Naive thymus-derived CD4-positive, alpha-beta T cell (primary cell): ENCODE measurements around the gene DYNC2I2. TPM values are rescaled to one million over a fixed set of nuclear protein-coding genes. Genes with fewer than 3 reads are reported as not detected.
"Not testable (repeated sequence)": the region's sequence is repeated elsewhere in the genome, so short reads cannot be mapped to it uniquely, and the experiment has no call there.

ENCODE experiments used
- ATAC-seq: fragments of 150-1000 bp; cut with Tn5 transposase; 2 replicates; pipeline ENCODE4 v1.10.0; 2021; ENCODE audit warnings: mild to moderate bottlenecking, moderate library complexity
- CTCF ChIA-PET: fragments of 350-600 bp; sonication (Branson Sonifier 250); formaldehyde crosslinking; loops from one replicate; lab custom pipeline; 2021; ENCODE audit warnings: antibody characterized with exemption; lab: Charles Lee
- POLR2A ChIA-PET: fragments of 350-600 bp; sonication (Branson Sonifier 250); formaldehyde crosslinking; loops from one replicate; lab custom pipeline; 2021; ENCODE audit warnings: antibody characterized with exemption, inconsistent platforms; lab: Charles Lee
- DNase-seq, 9 donors: peaks; one replicate each; pipeline versions ENCODE4 v3.0.0 to v3.0.0-alpha.2; 2020 to 2022; ENCODE audit warnings: mixed read lengths in 1 of 9
- H3K27ac ChIP-seq: one replicate; pipeline ENCODE4 v1.7.0; 2013; ENCODE audit warnings: mild to moderate bottlenecking, low read depth, low read length, moderate library complexity
- H3K27me3 ChIP-seq, 2 donors: one replicate each; pipeline ENCODE4 v1.7.0; 2013; ENCODE audit warnings: low read length in 2 of 2, mild to moderate bottlenecking in 2 of 2, moderate library complexity in 2 of 2; ENCODE audit not compliant: control insufficient read depth in 2 of 2, insufficient read depth in 2 of 2
- H3K36me3 ChIP-seq, 3 experiments: 1 replicate in 2 of 3; 2 replicates in 1 of 3; pipeline ENCODE4 v1.7.0; 2013; ENCODE audit warnings: low read length in 3 of 3, mild to moderate bottlenecking in 3 of 3, moderate library complexity in 1 of 3; ENCODE audit not compliant: insufficient read depth in 3 of 3, control insufficient read depth in 2 of 3
- H3K4me1 ChIP-seq, 2 donors: one replicate each; pipeline ENCODE4 v1.7.0; 2013; ENCODE audit warnings: low read length in 2 of 2, mild to moderate bottlenecking in 2 of 2, moderate library complexity in 1 of 2; ENCODE audit not compliant: control insufficient read depth in 2 of 2, insufficient read depth in 2 of 2
- H3K4me3 ChIP-seq: 2 replicates; pipeline ENCODE4 v1.7.0; 2013; ENCODE audit warnings: mild to moderate bottlenecking, low read length
- H3K9me3 ChIP-seq, 3 experiments: 1 replicate in 2 of 3; 2 replicates in 1 of 3; pipeline ENCODE4 v1.7.0; 2013; ENCODE audit warnings: low read length in 3 of 3; ENCODE audit not compliant: control insufficient read depth in 2 of 3
- H3K27ac Mint-ChIP-seq, 9 donors: one replicate each; pipeline ENCODE4 v1.8.0; 2020 to 2022; ENCODE audit warnings: mixed read lengths in 9 of 9, mild to moderate bottlenecking in 8 of 9, moderate library complexity in 5 of 9, inconsistent platforms in 2 of 9
- H3K27me3 Mint-ChIP-seq, 5 donors: one replicate each; pipeline ENCODE4 v1.8.0; 2021 to 2022; ENCODE audit warnings: mixed read lengths in 5 of 5, mild to moderate bottlenecking in 1 of 5
- H3K36me3 Mint-ChIP-seq, 5 donors: one replicate each; pipeline ENCODE4 v1.8.0; 2020 to 2022; ENCODE audit warnings: mixed read lengths in 5 of 5, mild to moderate bottlenecking in 3 of 5, inconsistent platforms in 1 of 5
- H3K4me1 Mint-ChIP-seq, 7 donors: one replicate each; pipeline ENCODE4 v1.8.0; 2020 to 2022; ENCODE audit warnings: mixed read lengths in 7 of 7, mild to moderate bottlenecking in 3 of 7, inconsistent platforms in 1 of 7
- H3K4me3 Mint-ChIP-seq, 10 donors: one replicate each; pipeline ENCODE4 v1.8.0; 2020 to 2022; ENCODE audit warnings: mild to moderate bottlenecking in 10 of 10, mixed read lengths in 10 of 10, moderate library complexity in 6 of 10, inconsistent platforms in 2 of 10
- H3K9me3 Mint-ChIP-seq, 11 donors: one replicate each; pipeline ENCODE4 v1.8.0; 2020 to 2022; ENCODE audit warnings: mixed read lengths in 11 of 11, mild to moderate bottlenecking in 4 of 11, inconsistent platforms in 1 of 11, moderate library complexity in 1 of 11
- intact Hi-C, 2 donors: fragments of 100-400 bp; cut with micrococcal nuclease; formaldehyde crosslinking; loops; one replicate each; pipeline ENCODE4 v1.15.1; 2023
- polyA plus RNA-seq, 2 donors: library from polyadenylated mRNA; unstranded; fragments of 300-500 nt; fragmentation: Illumina TruSeq; gene quantifications; one replicate each; pipeline ENCODE4 v1.2.3, GENCODE V29; 2021
- total RNA-seq, 6 experiments: library from RNA in 5 of 6; stranded (reverse) in 5 of 6; gene quantifications; 1 replicate in 5 of 6; 2 replicates in 1 of 6; pipeline ENCODE4 v1.2.3 and lab custom pipeline; 2021 to 2026

The DYNC2I2 gene
- total and polyA plus RNA-seq, 7 experiments from 2014 or later: 1.4 to 41.7 (median 3.7) TPM

DNA sequence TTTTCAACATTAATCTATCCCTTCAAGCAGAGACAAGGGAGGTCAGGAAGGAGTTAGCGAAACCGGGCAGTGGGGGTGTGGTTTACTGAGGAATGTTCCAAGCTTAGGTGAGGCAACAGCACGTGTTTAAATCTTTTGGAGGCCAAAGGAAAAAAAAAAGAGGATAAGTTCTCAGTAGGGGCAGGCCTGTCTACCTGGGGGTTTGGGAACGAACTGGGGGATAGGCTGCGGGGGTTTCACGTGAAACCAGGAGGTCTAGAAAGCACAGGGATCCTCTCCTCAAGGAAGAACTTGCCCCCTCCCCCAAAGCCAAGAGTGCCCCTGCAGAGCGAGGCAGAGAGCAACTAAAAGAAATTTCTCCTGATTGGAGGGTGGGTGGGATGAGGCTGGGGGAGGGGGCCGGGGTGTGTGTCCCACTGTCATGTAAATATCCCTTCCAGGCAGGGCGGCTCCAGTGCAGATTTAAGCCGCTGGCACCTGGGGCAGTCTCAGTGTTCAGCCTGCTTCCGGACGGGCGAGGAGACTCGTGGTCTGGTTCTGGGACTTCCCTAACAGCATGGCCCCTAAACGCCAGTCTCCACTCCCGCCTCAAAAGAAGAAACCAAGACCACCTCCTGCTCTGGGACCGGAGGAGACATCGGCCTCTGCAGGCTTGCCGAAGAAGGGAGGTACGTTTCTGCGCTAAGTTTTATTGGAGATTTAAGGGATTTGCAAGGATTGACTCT, 26.9 kb upstream of the DYNC2I2 start:
- H3K27ac Mint-ChIP-seq: peak overlapping the region; percentile 72 to 99 (median 95)
- Histone ChIP-seq H3K27me3 (no peaks in the 10 kb centered on the region), H3K36me3 (no peaks in the 10 kb centered on the region), H3K9me3 (no peaks in the 10 kb centered on the region), H3K4me3 (peak overlapping the region; percentile 91), H3K27ac (peak overlapping the region; percentile 76), H3K4me1 (peaks cover 27 to 36% of the 10 kb centered on the region in 2 donors)
- no peaks in the 10 kb centered on the region for H3K9me3 Mint-ChIP-seq
- ChIA-PET POLR2A (interaction anchor here (0.6 to 4.4 kb wide), 11 partner anchors 8 to 239 kb away, joined by 3 to 32 read pairs (median 5); partner anchors contain the start of genes DYNC2I2, SPTAN1, ZDHHC12 and ZER1), CTCF (interaction anchor here (0.8 to 1.6 kb wide), 2 partner anchors 19 to 178 kb away, joined by 4 to 7 read pairs; partner anchors contain the start of gene PKN3)
- DNase-seq: peak in 2 of 9 donors; percentile 14 to 44
- H3K27me3 Mint-ChIP-seq: no peaks in the 10 kb centered on the region
- H3K4me3 Mint-ChIP-seq: peak overlapping the region; percentile 92 to 100 (median 96)
- ATAC-seq: peak; percentile 27
- intact Hi-C loops: loop anchor here (1.0 to 10.0 kb wide), 3 partner anchors 27 to 409 kb away; partner anchors contain the start of genes DYNC2I2 (in 2 of the 2), GOLGA2 (in 2 of the 2) and SWI5 (in 2 of the 2)
- H3K4me1 Mint-ChIP-seq: peaks cover 41 to 59% (median 51%) of the 10 kb centered on the region in 7 donors
- peaks cover 0 to 8% (median 0%) of the 10 kb centered on the region in 5 donors for H3K36me3 Mint-ChIP-seq

DNA sequence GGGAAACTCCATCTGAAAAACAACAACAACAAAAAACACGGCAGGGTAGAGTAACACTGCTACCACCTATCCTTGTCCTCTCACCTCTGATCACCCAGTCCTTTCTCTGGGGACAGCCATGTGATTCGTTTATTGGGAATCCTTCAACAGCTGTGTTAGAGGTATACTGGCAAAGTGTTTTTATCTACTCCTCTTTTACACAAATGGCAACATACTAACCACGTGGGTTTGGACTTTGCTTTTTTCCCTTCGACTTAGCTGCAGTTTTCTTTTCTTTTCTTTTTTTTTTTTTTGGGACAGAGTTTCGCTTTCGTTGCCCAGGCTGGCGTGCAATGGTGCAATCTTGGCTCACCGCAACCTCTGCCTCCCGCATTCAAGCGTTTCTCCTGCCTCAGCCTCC, 21.1 kb upstream of the DYNC2I2 start:
- Histone ChIP-seq H3K36me3 (no peaks in the 10 kb centered on the region), H3K4me1 (no peaks in the 10 kb centered on the region), H3K4me3 (no peak overlapping the region), H3K27me3 (no peaks in the 10 kb centered on the region), H3K9me3 (no peaks in the 10 kb centered on the region), H3K27ac (no peak overlapping the region)
- ChIA-PET POLR2A (interaction anchor here (0.6 to 1.7 kb wide), 3 partner anchors 12 to 286 kb away, joined by 3 to 5 read pairs (median 3); partner anchors contain the start of gene SET), CTCF (interaction anchor here (0.7 kb wide), 1 partner anchor 38 kb away, joined by 3 read pairs; no protein-coding TSS in a partner anchor)
- H3K4me1 Mint-ChIP-seq: peaks cover 3 to 8% (median 5%) of the 10 kb centered on the region in 7 donors
- ATAC-seq (no peak), DNase-seq (no peak)
- no peaks in the 10 kb centered on the region for H3K27me3 Mint-ChIP-seq
- H3K9me3 Mint-ChIP-seq: no peaks in the 10 kb centered on the region
- H3K4me3 Mint-ChIP-seq: no peak overlapping the region
- no peak overlapping the region for H3K27ac Mint-ChIP-seq
- H3K36me3 Mint-ChIP-seq: peaks cover 0 to 5% (median 0%) of the 10 kb centered on the region in 5 donors
- intact Hi-C loops: no loop called here

DNA sequence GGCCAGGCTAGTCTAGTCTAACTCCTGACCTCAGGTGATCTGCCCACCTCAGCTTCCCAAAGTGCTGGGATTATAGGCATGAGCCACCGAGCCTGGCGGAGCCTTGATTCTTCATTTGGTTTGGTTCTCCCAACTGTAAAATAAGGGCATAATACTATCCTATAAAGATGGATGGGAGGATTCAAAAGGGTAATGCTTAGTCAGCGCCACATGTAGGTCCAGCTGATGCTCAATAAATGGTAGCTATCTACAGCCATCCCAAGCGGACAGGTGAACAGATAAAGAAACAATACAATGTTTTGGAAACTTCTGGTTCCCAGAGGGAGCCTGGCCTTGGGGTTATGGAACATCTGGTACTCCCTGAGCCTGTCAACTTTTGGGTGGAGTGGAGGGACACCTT, 18.7 kb upstream of the DYNC2I2 start:
- H3K36me3 Mint-ChIP-seq: peaks cover 0 to 2% (median 0%) of the 10 kb centered on the region in 5 donors
- Histone ChIP-seq H3K27me3 (no peaks in the 10 kb centered on the region), H3K4me1 (no peaks in the 10 kb centered on the region), H3K9me3 (no peaks in the 10 kb centered on the region), H3K36me3 (no peaks in the 10 kb centered on the region), H3K27ac (no peak overlapping the region), H3K4me3 (no peak overlapping the region)
- ChIA-PET POLR2A (interaction anchor here (0.9 to 1.4 kb wide), 2 partner anchors 9 to 14 kb away, joined by 3 to 6 read pairs; no protein-coding TSS in a partner anchor), CTCF (interaction anchor here (0.6 to 0.7 kb wide), 2 partner anchors 9 to 22 kb away, joined by 3 read pairs; no protein-coding TSS in a partner anchor)
- no peaks in the 10 kb centered on the region for H3K27me3 Mint-ChIP-seq
- H3K4me3 Mint-ChIP-seq: no peak overlapping the region
- intact Hi-C loops: no loop called here
- no peak for ATAC-seq
- peaks cover 0 to 2% (median 0%) of the 10 kb centered on the region in 7 donors for H3K4me1 Mint-ChIP-seq
- H3K27ac Mint-ChIP-seq: no peak overlapping the region
- no peak for DNase-seq
- H3K9me3 Mint-ChIP-seq: no peaks in the 10 kb centered on the region

DNA sequence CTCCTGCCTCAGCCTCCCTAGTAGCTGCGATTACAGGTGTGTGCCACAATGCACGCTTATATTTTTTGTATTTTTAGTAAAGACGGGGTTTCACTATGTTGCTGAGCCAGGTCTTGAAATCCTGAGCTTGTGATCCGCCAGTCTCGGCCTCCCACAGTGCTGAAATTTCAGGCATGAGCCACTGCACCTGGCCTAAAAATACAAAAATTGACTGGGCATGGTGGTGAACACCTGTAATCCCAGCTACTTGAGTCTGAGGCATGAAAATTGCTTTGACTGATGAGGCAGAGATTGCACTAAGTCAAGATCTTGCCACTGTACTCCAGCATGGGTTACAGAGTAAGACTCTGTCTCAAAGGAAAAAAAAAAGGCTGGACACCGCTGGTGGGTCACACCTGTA, 13.1 kb upstream of the DYNC2I2 start:
- H3K4me1 Mint-ChIP-seq: no peaks in the 10 kb centered on the region
- Histone ChIP-seq H3K27me3 (no peaks in the 10 kb centered on the region), H3K27ac (no peak overlapping the region), H3K4me3 (no peak overlapping the region), H3K36me3 (no peaks in the 10 kb centered on the region), H3K9me3 (no peaks in the 10 kb centered on the region), H3K4me1 (no peaks in the 10 kb centered on the region)
- DNase-seq: no peak
- H3K4me3 Mint-ChIP-seq: no peak overlapping the region
- no peak for ATAC-seq
- no peaks in the 10 kb centered on the region for H3K36me3 Mint-ChIP-seq
- H3K27ac Mint-ChIP-seq: no peak overlapping the region
- H3K9me3 Mint-ChIP-seq: no peaks in the 10 kb centered on the region
- H3K27me3 Mint-ChIP-seq: no peaks in the 10 kb centered on the region
- intact Hi-C loops: no loop called here
- ChIA-PET POLR2A (no interaction called here), CTCF (no interaction called here)

DNA sequence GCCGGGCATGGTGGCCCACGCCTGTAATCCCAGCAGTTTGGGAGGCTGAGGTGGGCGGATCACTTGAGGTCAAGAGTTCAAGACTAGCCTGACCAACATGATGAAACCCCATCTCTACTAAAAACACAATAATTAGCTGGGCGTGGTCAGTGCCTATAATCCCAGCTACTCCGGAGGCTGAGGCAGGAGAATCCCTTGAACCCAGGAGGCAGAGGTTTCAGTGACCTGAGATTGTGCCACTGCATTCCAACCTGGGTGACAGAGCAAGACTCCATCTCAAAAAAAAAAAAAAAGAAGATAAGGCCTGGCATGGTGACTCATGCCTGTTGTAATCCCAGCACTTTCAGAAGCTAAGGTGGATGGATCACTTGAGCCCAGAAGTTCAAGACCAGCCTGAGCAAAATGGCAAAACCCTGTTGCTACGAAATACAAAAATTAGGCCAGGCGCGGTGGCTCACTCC, 9.9 kb upstream of the DYNC2I2 start:
- H3K27ac Mint-ChIP-seq, DNase-seq, H3K27ac ChIP-seq, intact Hi-C loops, H3K4me3 ChIP-seq, H3K9me3 ChIP-seq, ATAC-seq, H3K36me3 Mint-ChIP-seq, H3K4me1 Mint-ChIP-seq, H3K27me3 ChIP-seq, H3K4me1 ChIP-seq, H3K27me3 Mint-ChIP-seq, H3K4me3 Mint-ChIP-seq, POLR2A ChIA-PET, H3K36me3 ChIP-seq, H3K9me3 Mint-ChIP-seq: not testable (repeated sequence)
- CTCF ChIA-PET: interaction anchor here (0.7 kb wide), 1 partner anchor 9 kb away, joined by 3 read pairs; no protein-coding TSS in a partner anchor

DNA sequence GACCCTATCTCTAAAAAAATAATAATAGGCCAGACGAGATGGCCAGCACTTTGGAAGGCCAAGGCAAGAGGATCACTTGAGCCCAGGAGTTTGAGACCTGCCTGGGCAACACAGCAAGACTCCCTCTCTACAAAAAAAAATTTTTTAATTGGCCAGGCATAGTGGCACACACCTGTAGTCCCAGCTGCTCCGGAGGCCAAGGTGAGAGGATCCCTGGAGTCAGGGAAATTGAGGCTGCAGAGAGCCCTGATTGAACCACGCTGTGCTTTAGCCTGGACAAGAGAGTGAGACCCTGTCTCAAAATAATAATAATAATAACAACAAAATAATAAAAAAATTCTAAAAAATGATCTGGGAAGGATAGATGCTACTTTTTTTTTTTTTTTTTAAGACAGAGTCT, 1.1 kb upstream of the DYNC2I2 start:
- Histone ChIP-seq H3K27me3 (no peaks in the 10 kb centered on the region), H3K27ac (no peak overlapping the region), H3K36me3 (peaks cover 0 to 3% (median 0%) of the 10 kb centered on the region in 3 experiments), H3K9me3 (no peaks in the 10 kb centered on the region), H3K4me1 (peaks cover 3 to 9% of the 10 kb centered on the region in 2 donors), H3K4me3 (no peak overlapping the region)
- Mint-ChIP-seq H3K4me3 (peak overlapping the region in 6 of 10 donors; percentile 8 to 97 (median 92)), H3K4me1 (peaks cover 0 to 14% (median 7%) of the 10 kb centered on the region in 7 donors), H3K27me3 (no peaks in the 10 kb centered on the region), H3K9me3 (no peaks in the 10 kb centered on the region), H3K36me3 (peaks cover 0 to 1% (median 0%) of the 10 kb centered on the region in 5 donors), H3K27ac (peak overlapping the region in 3 of 9 donors; percentile 17 to 100 (median 95))
- ChIA-PET CTCF (interaction anchor here (0.6 to 1.7 kb wide), 3 partner anchors 20 to 994 kb away, joined by 3 to 6 read pairs (median 4); no protein-coding TSS in a partner anchor), POLR2A (interaction anchor here (1.1 to 2.4 kb wide), 7 partner anchors 27 to 316 kb away, joined by 3 to 32 read pairs (median 5); partner anchors contain the start of genes ENDOG, SET and ZER1)
- DNase-seq (no peak), ATAC-seq (no peak)
- intact Hi-C loops: loop anchor here (1.0 to 5.0 kb wide), 4 partner anchors 115 to 225 kb away; partner anchors contain the start of genes ENDOG (in 1 of the 2), LRRC8A (in 1 of the 2), TBC1D13 (in 1 of the 2) and ZER1 (in 1 of the 2)
